Mesendoderm (in vitro differentiated cells): ENCODE results near the gene C1QTNF1.

Experiments
- DNase-seq: peaks from one replicate; pipeline ENCODE4 v3.0.0; 2013
- H2AK5ac ChIP-seq: 2 replicates; pipeline ENCODE4 v1.6.1; 2013; ENCODE audit warnings: low read length, inconsistent platforms
- H2BK120ac ChIP-seq: 2 replicates; pipeline ENCODE4 v1.6.1; 2013; ENCODE audit warnings: low read depth, mild to moderate bottlenecking, low read length, moderate library complexity, mixed read lengths
- H2BK15ac ChIP-seq: replicated peaks from 2 replicates; pipeline ENCODE4 v1.6.1; 2013; ENCODE audit warnings: low read depth, mild to moderate bottlenecking, moderate library complexity
- H2BK5ac ChIP-seq: 2 replicates; pipeline ENCODE4 v1.6.1; 2013; ENCODE audit warnings: low read length, inconsistent platforms
- H3K18ac ChIP-seq: 2 replicates; pipeline ENCODE4 v1.6.1; 2013; ENCODE audit warnings: mild to moderate bottlenecking, low read length, mixed read lengths
- H3K23ac ChIP-seq: one replicate; pipeline ENCODE4 v1.6.1; 2013; ENCODE audit warnings: low read length
- H3K27ac ChIP-seq: 2 replicates; pipeline ENCODE4 v1.5.1; 2013; ENCODE audit warnings: low read depth, mild to moderate bottlenecking, inconsistent platforms, low read length, moderate library complexity
- H3K27me3 ChIP-seq: 2 replicates; pipeline ENCODE4 v1.6.1; 2013; ENCODE audit warnings: low read length, control low read depth, mild to moderate bottlenecking, inconsistent platforms; ENCODE audit not compliant: insufficient read depth, poor library complexity
- H3K36me3 ChIP-seq: 2 replicates; pipeline ENCODE4 v1.6.1; 2013; ENCODE audit warnings: low read length, inconsistent platforms; ENCODE audit not compliant: control insufficient read depth, insufficient read depth
- H3K4ac ChIP-seq: one replicate; pipeline ENCODE4 v1.6.1; 2013; ENCODE audit warnings: low read depth, mild to moderate bottlenecking, low read length, moderate library complexity
- H3K4me1 ChIP-seq: 2 replicates; pipeline ENCODE4 v1.6.1; 2013; ENCODE audit warnings: low read depth, low read length, inconsistent platforms; ENCODE audit not compliant: control insufficient read depth
- H3K4me2 ChIP-seq: 2 replicates; pipeline ENCODE4 v1.6.1; 2013; ENCODE audit warnings: low read length
- H3K4me3 ChIP-seq: 2 replicates; pipeline ENCODE4 v1.5.1; 2013; ENCODE audit warnings: mild to moderate bottlenecking, low read length
- H3K56ac ChIP-seq: one replicate; pipeline ENCODE4 v1.6.1; 2013; ENCODE audit warnings: low read length
- H3K79me1 ChIP-seq: 2 replicates; pipeline ENCODE4 v1.6.1; 2013; ENCODE audit warnings: low read length, inconsistent platforms
- H3K79me2 ChIP-seq: 2 replicates; pipeline ENCODE4 v1.6.1; 2013; ENCODE audit warnings: mild to moderate bottlenecking, low read length; ENCODE audit not compliant: control insufficient read depth, insufficient read depth
- H3K9ac ChIP-seq: 2 replicates; pipeline ENCODE4 v1.6.1; 2013; ENCODE audit warnings: low read length, inconsistent platforms
- H4K5ac ChIP-seq: one replicate; pipeline ENCODE4 v1.6.1; 2013; ENCODE audit warnings: low read length
- H4K8ac ChIP-seq: one replicate; pipeline ENCODE4 v1.6.1; 2013; ENCODE audit warnings: low read depth, mild to moderate bottlenecking, control low read depth, low read length, moderate library complexity
- WGBS: extraction: QIAGEN DNeasy Blood & Tissue Kit; methylation state at CpG from one replicate; pipeline ENCODE4 v1.1.7; 2013; ENCODE audit warnings: low lambda C conversion rate, missing lambda C conversion rate; ENCODE audit not compliant: insufficient coverage; ENCODE audit errors: extremely low coverage; 5-methylcytosine and 5-hydroxymethylcytosine counted together

C1QTNF1 gene

DNA sequence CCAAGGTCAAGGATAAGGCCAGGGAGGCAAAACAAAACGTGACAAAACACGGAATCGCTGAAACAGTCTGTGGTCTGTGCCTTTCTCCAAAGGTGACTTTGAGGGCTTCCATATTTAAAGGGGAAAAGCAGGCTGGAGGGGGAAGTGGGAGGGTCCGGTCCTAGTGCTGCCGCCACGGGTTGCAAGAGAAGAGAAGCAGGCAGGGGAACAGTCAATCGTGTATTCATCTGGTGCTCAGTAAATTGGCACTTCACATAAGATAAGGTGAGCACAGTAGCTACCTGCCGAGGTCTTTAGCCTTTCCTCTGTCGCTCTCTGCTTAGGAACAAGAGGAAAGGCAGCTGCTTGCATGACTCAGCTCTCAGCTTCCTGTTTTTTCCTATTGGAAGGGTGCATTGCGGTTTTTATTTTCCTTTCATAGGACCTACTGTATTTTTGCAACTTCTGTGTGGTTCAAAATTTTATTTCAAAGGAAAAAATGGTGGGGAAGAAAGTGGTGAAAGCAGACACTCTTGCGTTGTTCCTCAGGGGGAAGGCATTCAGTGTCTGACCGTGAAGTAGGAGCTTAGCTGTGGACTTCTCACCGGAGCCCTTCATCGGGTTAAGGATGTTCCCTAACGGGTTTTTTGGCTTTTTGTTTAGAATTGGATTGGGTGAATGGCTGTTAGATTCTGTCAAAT, 37.2 kb upstream of the C1QTNF1 start:
- H3K4me3 ChIP-seq, result no peak overlapping the region

DNA sequence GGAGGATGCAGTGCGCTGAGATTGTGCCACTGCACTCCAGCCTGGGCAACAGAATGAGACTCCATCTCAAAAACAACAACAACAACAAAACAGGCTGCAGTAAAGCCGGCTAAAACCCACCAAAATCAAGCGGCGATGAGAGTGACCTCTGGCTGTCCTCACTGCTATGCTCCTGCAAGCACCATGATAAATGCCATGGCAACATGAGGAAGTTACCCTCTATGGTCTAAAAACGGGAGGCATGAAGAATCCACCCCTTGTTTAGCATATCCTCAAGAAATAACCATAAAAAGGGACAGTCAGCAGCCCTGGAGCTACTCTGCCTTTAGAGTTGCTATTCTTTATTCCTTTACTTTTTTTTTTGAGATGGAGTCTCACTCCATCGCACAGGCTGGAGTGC, 35.8 kb upstream of the C1QTNF1 start:
- Histone ChIP-seq H2BK15ac (no peak overlapping the region), H3K27me3 (no peaks in the 10 kb centered on the region), H3K79me1 (no peaks in the 10 kb centered on the region), H4K5ac (no peak overlapping the region), H3K4me2 (no peak overlapping the region), H3K18ac (no peak overlapping the region), H4K8ac (no peak overlapping the region), H2BK120ac (no peak overlapping the region), H3K27ac (no peak overlapping the region), H3K4me3 (no peak overlapping the region), H2AK5ac (no peak overlapping the region), H2BK5ac (no peak overlapping the region), H3K9ac (no peak overlapping the region), H3K23ac (no peak overlapping the region), H3K79me2 (no peaks in the 10 kb centered on the region), H3K4ac (no peak overlapping the region), H3K56ac (no peak overlapping the region), H3K36me3 (peaks cover 5% of the 10 kb centered on the region), H3K4me1 (peaks cover 4% of the 10 kb centered on the region)
- WGBS, result no CpG with 5 or more reads among the region's 6 CpGs
- DNase-seq, result no peak

More for the DNA sequence above, 37.2 kb upstream of the C1QTNF1 start:
- Histone ChIP-seq H3K4me1 (peaks cover 4% of the 10 kb centered on the region), H4K8ac (no peak overlapping the region), H4K5ac (peak overlapping the region; percentile 68), H2BK5ac (no peak overlapping the region), H3K4me2 (no peak overlapping the region), H3K79me2 (no peaks in the 10 kb centered on the region), H2AK5ac (no peak overlapping the region), H3K27me3 (no peaks in the 10 kb centered on the region), H3K79me1 (no peaks in the 10 kb centered on the region), H3K18ac (no peak overlapping the region), H3K27ac (peak overlapping the region; percentile 67), H2BK120ac (no peak overlapping the region), H3K9ac (peak overlapping the region; percentile 46), H3K36me3 (peaks cover 3% of the 10 kb centered on the region), H3K23ac (no peak overlapping the region), H3K4ac (no peak overlapping the region), H3K56ac (peak overlapping the region; percentile 62), H2BK15ac (no peak overlapping the region)
- peak; percentile 86 for DNase-seq
- no CpG with 5 or more reads among the region's 15 CpGs for WGBS

DNA sequence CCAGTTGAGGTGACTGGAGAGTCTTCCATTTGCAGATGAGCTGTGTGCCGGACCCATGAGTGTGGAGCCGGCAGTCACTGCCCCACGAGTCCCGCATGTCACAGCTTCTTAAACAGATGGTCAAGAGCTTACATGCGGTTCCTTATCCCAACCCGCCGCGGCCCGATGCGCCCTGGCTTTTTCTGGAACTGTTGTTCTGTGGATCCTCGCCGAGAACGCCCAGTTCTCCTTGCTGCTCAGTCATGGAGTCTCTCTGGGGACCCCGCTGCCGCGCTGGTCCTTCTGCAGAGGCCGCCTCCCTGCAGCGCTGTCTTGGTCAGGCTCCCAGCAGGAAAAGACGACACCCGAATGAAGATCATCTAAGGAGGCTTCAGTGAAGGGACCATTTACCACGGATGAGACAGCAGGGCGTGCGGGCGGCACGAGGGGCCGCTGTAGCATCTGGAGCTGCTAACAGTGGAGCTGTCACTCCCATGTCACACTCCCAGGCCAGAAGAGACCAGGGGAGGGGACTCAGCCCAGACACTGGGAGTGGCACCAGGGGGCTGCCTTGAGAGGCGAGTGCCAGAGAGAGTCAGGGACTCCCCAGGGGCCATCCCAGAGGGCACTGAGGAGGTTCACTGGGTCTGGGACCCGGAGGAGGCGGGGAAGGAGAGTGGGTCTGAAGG, 33.5 kb upstream of the C1QTNF1 start:
- Histone ChIP-seq H3K4me3 (no peak overlapping the region), H4K8ac (no peak overlapping the region), H3K36me3 (peaks cover 5% of the 10 kb centered on the region), H3K18ac (no peak overlapping the region), H3K4me1 (peaks cover 4% of the 10 kb centered on the region), H3K9ac (no peak overlapping the region), H3K4me2 (no peak overlapping the region), H2BK120ac (no peak overlapping the region), H3K23ac (no peak overlapping the region), H3K27me3 (no peaks in the 10 kb centered on the region), H3K79me1 (no peaks in the 10 kb centered on the region), H3K56ac (no peak overlapping the region), H2AK5ac (no peak overlapping the region), H3K27ac (no peak overlapping the region), H2BK15ac (no peak overlapping the region), H4K5ac (no peak overlapping the region), H3K4ac (no peak overlapping the region), H2BK5ac (no peak overlapping the region), H3K79me2 (no peaks in the 10 kb centered on the region)
- no CpG with 5 or more reads among the region's 29 CpGs for WGBS
- DNase-seq, result no peak

DNA sequence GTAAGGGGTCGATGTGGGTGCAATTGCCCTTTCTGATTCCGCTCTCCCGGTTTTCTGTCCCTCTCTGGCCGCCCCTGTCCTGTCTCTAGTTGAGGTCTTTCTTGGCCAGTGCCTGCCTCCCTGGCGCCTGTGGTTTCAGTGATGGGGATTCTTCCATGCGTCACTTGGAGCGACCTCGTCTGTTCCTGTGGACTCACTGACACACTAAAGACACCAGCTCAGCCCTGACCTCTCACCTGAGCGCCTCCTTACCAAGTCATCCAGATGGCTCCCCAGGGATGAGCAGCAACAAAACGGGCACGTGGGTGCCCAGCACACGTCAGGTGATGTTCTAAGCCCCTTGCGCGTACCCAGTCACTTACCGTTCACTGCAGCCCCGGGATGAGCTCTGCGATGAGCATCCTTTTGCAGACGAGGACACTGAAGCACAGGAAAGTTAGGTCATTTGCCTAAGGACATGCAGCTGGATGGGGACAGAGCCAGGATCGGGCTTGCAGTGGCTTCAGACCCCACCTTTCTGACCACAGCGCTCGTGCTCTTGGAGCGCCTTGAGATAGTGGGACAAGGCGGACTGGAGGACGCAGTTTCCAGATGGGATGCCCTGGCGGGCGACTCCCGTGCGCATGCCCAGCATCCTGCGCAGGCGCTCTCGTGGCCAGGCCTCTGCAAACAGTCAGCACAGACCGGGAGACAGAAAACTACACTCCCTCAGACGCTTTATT, 32.8 kb upstream of the C1QTNF1 start:
- Histone ChIP-seq H3K4me2 (no peak overlapping the region), H4K5ac (no peak overlapping the region), H3K4me3 (no peak overlapping the region), H2BK15ac (no peak overlapping the region), H3K4me1 (peaks cover 4% of the 10 kb centered on the region), H3K56ac (no peak overlapping the region), H3K27ac (no peak overlapping the region), H2BK120ac (no peak overlapping the region), H3K4ac (no peak overlapping the region), H2AK5ac (no peak overlapping the region), H3K23ac (no peak overlapping the region), H3K18ac (no peak overlapping the region), H3K27me3 (no peaks in the 10 kb centered on the region), H3K79me1 (no peaks in the 10 kb centered on the region), H3K9ac (no peak overlapping the region), H3K36me3 (peaks cover 5% of the 10 kb centered on the region), H4K8ac (no peak overlapping the region), H3K79me2 (no peaks in the 10 kb centered on the region), H2BK5ac (no peak overlapping the region)
- DNase-seq, result no peak
- no CpG with 5 or more reads among the region's 33 CpGs for WGBS

DNA sequence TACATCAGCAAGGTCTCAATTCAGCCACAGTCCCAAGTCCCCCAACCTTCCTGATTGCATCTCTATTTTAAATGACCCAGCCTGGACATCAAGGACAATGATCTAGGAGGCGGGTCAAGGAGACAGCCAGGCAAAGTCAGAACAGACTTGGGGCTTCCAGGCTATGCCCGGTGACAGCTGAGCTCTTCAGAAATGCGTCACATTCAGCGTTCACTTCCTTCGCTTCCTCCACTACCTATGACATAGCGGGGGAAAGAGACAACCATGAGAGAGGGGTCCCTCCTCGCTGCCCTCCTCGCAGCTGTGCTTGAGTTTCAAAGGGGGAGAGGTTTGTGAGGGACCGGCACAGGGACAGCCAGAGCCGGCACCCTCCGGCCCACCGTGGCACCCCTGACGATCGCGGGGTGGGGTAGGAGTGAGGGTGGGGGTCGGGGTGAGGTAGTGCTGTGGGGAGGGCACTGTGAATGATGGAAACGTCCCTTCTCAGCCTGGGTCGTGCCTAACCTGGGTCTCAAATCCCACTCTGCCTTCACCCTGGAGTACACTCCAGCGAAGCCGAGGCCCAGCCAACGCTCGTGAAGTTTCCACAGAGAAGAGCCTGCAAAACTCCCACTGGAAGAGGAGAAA, 31.9 kb upstream of the C1QTNF1 start:
- Histone ChIP-seq H3K23ac (no peak overlapping the region), H3K79me1 (no peaks in the 10 kb centered on the region), H3K4me2 (no peak overlapping the region), H2AK5ac (no peak overlapping the region), H3K56ac (no peak overlapping the region), H3K27ac (no peak overlapping the region), H3K9ac (no peak overlapping the region), H3K27me3 (no peaks in the 10 kb centered on the region), H3K18ac (no peak overlapping the region), H3K36me3 (peaks cover 8% of the 10 kb centered on the region), H3K79me2 (no peaks in the 10 kb centered on the region), H3K4me3 (no peak overlapping the region), H3K4ac (no peak overlapping the region), H4K8ac (no peak overlapping the region), H2BK120ac (no peak overlapping the region), H4K5ac (no peak overlapping the region), H2BK5ac (no peak overlapping the region), H2BK15ac (no peak overlapping the region), H3K4me1 (peaks cover under 1% of the 10 kb centered on the region)
- DNase-seq, result no peak
- WGBS, result no CpG with 5 or more reads among the region's 22 CpGs
